HEK293 (cell line): ENCODE data around the gene NR1H2.

Experiments
- AEBP2 ChIP-seq: fragments of 450-650 bp; formaldehyde crosslinking; IDR thresholded peaks from 2 replicates; pipeline ENCODE4 v1.5.1; 2016; ENCODE audit warnings: missing biosample characterization, missing genetic modification characterization, borderline replicate concordance
- ATF2 ChIP-seq: fragments of 450-650 bp; formaldehyde crosslinking; IDR thresholded peaks from 2 replicates; pipeline ENCODE4 v1.5.1; 2016; ENCODE audit warnings: missing biosample characterization, missing genetic modification characterization, low read depth
- EGR2 ChIP-seq: fragments of 450-650 bp; formaldehyde crosslinking; IDR thresholded peaks from 2 replicates; pipeline ENCODE4 v1.5.1; 2016; ENCODE audit warnings: low read depth, missing biosample characterization, missing genetic modification characterization
- KLF1 ChIP-seq: fragments of 450-650 bp; formaldehyde crosslinking; IDR thresholded peaks from 2 replicates; pipeline ENCODE4 v1.5.1; 2016; ENCODE audit warnings: missing biosample characterization, missing genetic modification characterization
- KLF9 ChIP-seq: fragments of 450-650 bp; formaldehyde crosslinking; IDR thresholded peaks from 2 replicates; pipeline ENCODE4 v1.5.1; 2016; ENCODE audit warnings: missing biosample characterization, missing genetic modification characterization, low read depth
- OSR2 ChIP-seq: fragments of 450-650 bp; formaldehyde crosslinking; IDR thresholded peaks from 2 replicates; pipeline ENCODE4 v1.5.1; 2016; ENCODE audit warnings: missing biosample characterization, missing genetic modification characterization
- PRDM2 ChIP-seq: fragments of 450-650 bp; formaldehyde crosslinking; IDR thresholded peaks from 2 replicates; pipeline ENCODE4 v1.5.1; 2016; ENCODE audit warnings: missing biosample characterization, missing genetic modification characterization, borderline replicate concordance
- SP2 ChIP-seq: fragments of 450-650 bp; formaldehyde crosslinking; IDR thresholded peaks from 2 replicates; pipeline ENCODE4 v1.5.1; 2016; ENCODE audit warnings: missing biosample characterization, missing genetic modification characterization
- SP3 ChIP-seq: fragments of 450-650 bp; formaldehyde crosslinking; IDR thresholded peaks from 2 replicates; pipeline ENCODE4 v1.5.1; 2016; ENCODE audit warnings: missing biosample characterization, missing genetic modification characterization
- WT1 ChIP-seq: fragments of 450-650 bp; formaldehyde crosslinking; IDR thresholded peaks from 2 replicates; pipeline ENCODE4 v1.5.1; 2016; ENCODE audit warnings: missing biosample characterization, missing genetic modification characterization
- ZBTB49 ChIP-seq: fragments of 450-650 bp; formaldehyde crosslinking; IDR thresholded peaks from 2 replicates; pipeline ENCODE4 v1.5.1; 2016; ENCODE audit warnings: missing biosample characterization, missing genetic modification characterization, low read depth
- ZBTB7A ChIP-seq: fragments of 450-650 bp; formaldehyde crosslinking; IDR thresholded peaks from 2 replicates; pipeline ENCODE4 v1.5.1; 2016; ENCODE audit warnings: low read depth, missing biosample characterization, missing genetic modification characterization
- ZFP3 ChIP-seq: fragments of 450-650 bp; formaldehyde crosslinking; IDR thresholded peaks from 2 replicates; pipeline ENCODE4 v1.5.1; 2016; ENCODE audit warnings: low read depth, missing biosample characterization, missing genetic modification characterization
- ZFP69B ChIP-seq: fragments of 450-650 bp; formaldehyde crosslinking; IDR thresholded peaks from 2 replicates; pipeline ENCODE4 v1.5.1; 2016; ENCODE audit warnings: missing biosample characterization, missing genetic modification characterization
- ZNF138 ChIP-seq: fragments of 450-650 bp; formaldehyde crosslinking; IDR thresholded peaks from 2 replicates; pipeline ENCODE4 v1.5.1; 2016; ENCODE audit warnings: missing biosample characterization, missing genetic modification characterization, borderline replicate concordance
- ZNF148 ChIP-seq: fragments of 450-650 bp; formaldehyde crosslinking; IDR thresholded peaks from 2 replicates; pipeline ENCODE4 v1.5.0; 2017; ENCODE audit warnings: missing biosample characterization, missing genetic modification characterization, borderline replicate concordance
- ZNF248 ChIP-seq: fragments of 450-650 bp; formaldehyde crosslinking; IDR thresholded peaks from 2 replicates; pipeline ENCODE4 v1.5.1; 2017; ENCODE audit warnings: missing biosample characterization, missing genetic modification characterization
- ZNF398 ChIP-seq: fragments of 450-650 bp; formaldehyde crosslinking; IDR thresholded peaks from 2 replicates; pipeline ENCODE4 v1.5.1; 2017; ENCODE audit warnings: missing biosample characterization, missing genetic modification characterization
- ZNF529 ChIP-seq: fragments of 450-650 bp; formaldehyde crosslinking; IDR thresholded peaks from 2 replicates; pipeline ENCODE4 v1.5.1; 2017; ENCODE audit warnings: missing genetic modification characterization, missing biosample characterization; ENCODE audit not compliant: insufficient replicate concordance
- ZNF600 ChIP-seq: fragments of 450-650 bp; formaldehyde crosslinking; IDR thresholded peaks from 2 replicates; pipeline ENCODE4 v1.5.1; 2016; ENCODE audit warnings: missing biosample characterization, missing genetic modification characterization
- ZNF76 ChIP-seq: fragments of 450-650 bp; formaldehyde crosslinking; IDR thresholded peaks from 2 replicates; pipeline ENCODE4; 2016; ENCODE audit warnings: low read depth, missing biosample characterization, missing genetic modification characterization, borderline replicate concordance
- ZSCAN30 ChIP-seq: fragments of 450-650 bp; IDR thresholded peaks from 2 replicates; pipeline ENCODE4 v1.5.1; 2018; ENCODE audit warnings: missing biosample characterization, mild to moderate bottlenecking, missing genetic modification characterization, moderate library complexity

The NR1H2 gene

GRCh38 chr19:50333235-50333736 lies 43.0 kb upstream of the NR1H2 start (continued):
- no peak for TF ChIP-seq PRDM2 (tag by site-specific recombination)
- no peak for TF ChIP-seq ZNF148 (tag by site-specific recombination)
- no peak for TF ChIP-seq ZFP3
- TF ChIP-seq EGR2 (tag by site-specific recombination) = peak; percentile 94
- no peak for TF ChIP-seq ZNF529 (tag by site-specific recombination)
- TF ChIP-seq ATF2 (tag by site-specific recombination) = no peak
- TF ChIP-seq ZSCAN30 (tag by site-specific recombination) = peak; percentile 32
- 0 out of 2 replicates have a peak, but pooled peaks have one; percentile 20 for TF ChIP-seq WT1 (tag by site-specific recombination)
- TF ChIP-seq ZNF138 = no peak
- TF ChIP-seq KLF9 = peak; percentile 71
- TF ChIP-seq ZNF398 (tag by site-specific recombination) = peak; percentile 54
- 0 out of 2 replicates have a peak, but pooled peaks have one; percentile 31 for TF ChIP-seq ZBTB7A (tag by site-specific recombination)
- no peak for TF ChIP-seq ZBTB49
- no peak for TF ChIP-seq AEBP2 (tag by site-specific recombination)
- peak; percentile 96 for TF ChIP-seq SP3
- TF ChIP-seq OSR2 (tag by site-specific recombination) = peak; percentile 53; the same call in 1 of the 2 replicates
- TF ChIP-seq ZNF600 (tag by site-specific recombination) = no peak
- no peak for TF ChIP-seq ZFP69B
- TF ChIP-seq ZNF76 = peak; percentile 97
- no peak for TF ChIP-seq ZNF248 (tag by site-specific recombination)
- peak; percentile 41; the same call in 1 of the 2 replicates for TF ChIP-seq KLF1 (tag by site-specific recombination)
- peak; percentile 86 for TF ChIP-seq SP2 (tag by site-specific recombination)
